ENCODE data around the gene CSAG1.
"Not testable (repeated sequence)": the region's sequence is repeated elsewhere in the genome, so short reads cannot be mapped to it uniquely, and the experiment has no call there.

The CSAG1 gene

GRCh38 chrX:152697952-152698931, 35.3 kb downstream of the CSAG1 start, which contains the start of gene MAGEA3:
Gene MAGEA3 (plus strand): TSS chrX:152698794. CDS start chrX:152700833, 2,039 bp downstream.
- H3K9me3 ChIP-seq (ENCODE audit: control insufficient read depth, insufficient read depth, low read length); H3K4me1 ChIP-seq (ENCODE audit: control insufficient read depth, insufficient read depth, low read length); DNase-seq (ENCODE audit: low read depth, low spot score); H3K36me3 ChIP-seq (ENCODE audit: control insufficient read depth, insufficient read depth, low read length); H3K27me3 ChIP-seq (ENCODE audit: control insufficient read depth, insufficient read depth, low read length); H3K27ac ChIP-seq (ENCODE audit: low read length); H3K4me3 ChIP-seq (ENCODE audit: low read length): not testable (repeated sequence)
- no CpG with 5 or more reads among the region's 34 CpGs for WGBS (ENCODE audit: insufficient coverage, insufficient read length)

- not testable (repeated sequence) for H3K4me1 ChIP-seq (ENCODE audit: control insufficient read depth, insufficient read depth, low read length); H3K4me3 ChIP-seq (ENCODE audit: low read length); H3K27ac ChIP-seq (ENCODE audit: low read length); H3K27me3 ChIP-seq (ENCODE audit: control insufficient read depth, insufficient read depth, low read length); DNase-seq (ENCODE audit: low read depth, low spot score); H3K36me3 ChIP-seq (ENCODE audit: control insufficient read depth, insufficient read depth, low read length); H3K9me3 ChIP-seq (ENCODE audit: control insufficient read depth, insufficient read depth, low read length)
- WGBS (ENCODE audit: insufficient coverage, insufficient read length): no CpG with 5 or more reads among the region's 3 CpGs
Observed at GRCh38 chrX:152681012-152681411, 52.5 kb downstream of the CSAG1 start.

All from iPS DF 6.9 (cell line).